H1 (cell line): Measurements from ENCODE around the gene NR4A3. TPM values are rescaled to one million over a fixed set of nuclear protein-coding genes. Genes with fewer than 3 reads are reported as not detected.

ENCODE experiments used
- CREB1 ChIP-seq: IDR thresholded peaks from 2 replicates; pipeline ENCODE4 v1.6.1; 2012; ENCODE audit warnings: inconsistent platforms
- HDAC2 ChIP-seq, 2 experiments: fragments of 300-600 bp in 1 of 2; sonication (generic) in 1 of 2; IDR thresholded peaks; 2 replicates each; pipeline ENCODE4 v1.6.1; 2011 to 2012; ENCODE audit warnings: low read depth in 2 of 2, low read length in 2 of 2, mild to moderate bottlenecking in 2 of 2, moderate library complexity in 2 of 2, borderline replicate concordance in 1 of 2, inconsistent platforms in 1 of 2
- polyA plus RNA-seq, 7 experiments: library from polyadenylated mRNA; depleted of rRNA in 3 of 7; stranded (reverse) in 5 of 7; unstranded in 2 of 7; fragments of >200 nt in 5 of 7; fragments of 200-250 nt in 2 of 7; gene quantifications; 1 replicate in 5 of 7; 2 replicates in 1 of 7; 4 replicates in 1 of 7; pipeline versions ENCODE4 v1.2.1 to v1.2.3, GENCODE V29; 2011 to 2013; ENCODE audit warnings: missing spikeins in 2 of 7, mixed read lengths in 2 of 7
- total RNA-seq: library from RNA; stranded (reverse); fragmentation: NEBNext Ultra II Directional; extraction: Animal tissue kit (Norgen Biotek cat#: 25700); gene quantifications from 2 replicates; pipeline ENCODE4 v1.2.1, GENCODE V29; 2021
- TF ChIP-seq, protein P1 (sequence below): IDR thresholded peaks from 2 replicates; pipeline ENCODE4 v1.6.1; 2012; ENCODE audit warnings: inconsistent platforms

NR4A3 gene
- total and polyA plus RNA-seq, 2 of the 8 experiments (the other 6 are each of a cell fraction or from before 2014, with no cell fraction given), result 0.05 to 0.30 TPM

DNA sequence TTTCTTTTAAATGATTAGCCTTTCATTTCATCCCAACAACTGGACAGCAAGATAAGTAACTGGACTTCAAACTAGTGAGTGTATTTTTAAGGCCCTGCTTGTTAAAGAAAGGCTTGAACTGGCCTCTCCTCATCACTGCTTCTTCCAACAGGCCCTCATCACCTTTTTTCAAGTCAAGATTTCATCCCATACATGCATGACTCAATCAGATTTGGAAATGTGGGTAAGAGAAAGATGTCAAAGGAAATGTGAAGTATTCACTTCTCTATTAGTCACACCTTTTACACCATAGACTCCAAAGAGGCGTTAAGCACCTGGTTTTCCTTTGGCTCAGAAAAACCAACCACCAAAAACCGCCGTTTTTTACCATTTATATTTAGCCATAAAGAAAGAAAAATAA is 4.9 kb downstream of the NR4A3 start (continued):
- TF ChIP-seq HDAC2 (IDR thresholded peaks at IDR 0.05; ENCODE audit: borderline replicate concordance in 1 of 2, low read depth in 2 of 2, low read length in 2 of 2) (no peak), CREB1 (no peak)
- TF ChIP-seq, protein P1, sequence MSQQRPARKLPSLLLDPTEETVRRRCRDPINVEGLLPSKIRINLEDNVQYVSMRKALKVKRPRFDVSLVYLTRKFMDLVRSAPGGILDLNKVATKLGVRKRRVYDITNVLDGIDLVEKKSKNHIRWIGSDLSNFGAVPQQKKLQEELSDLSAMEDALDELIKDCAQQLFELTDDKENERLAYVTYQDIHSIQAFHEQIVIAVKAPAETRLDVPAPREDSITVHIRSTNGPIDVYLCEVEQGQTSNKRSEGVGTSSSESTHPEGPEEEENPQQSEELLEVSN, result no peak
